Large intestine (tissue), 3 donors: ENCODE results near the gene ZNF280D. TPM values are rescaled to one million over a fixed set of nuclear protein-coding genes. Genes with fewer than 3 reads are reported as not detected.

Experiments used
- DNase-seq, 2 donors: peaks; one replicate each; pipeline versions ENCODE4 v3.0.0 to v3.0.0-alpha.2; 2013
- H3K27ac ChIP-seq: one replicate; pipeline ENCODE4 v1.5.1; 2013; ENCODE audit warnings: low read length
- H3K27me3 ChIP-seq: 2 replicates; pipeline ENCODE4 v1.6.1; 2013; ENCODE audit warnings: low read length; ENCODE audit not compliant: control insufficient read depth, insufficient read depth
- H3K36me3 ChIP-seq: 2 replicates; pipeline ENCODE4 v1.6.1; 2013; ENCODE audit warnings: low read length; ENCODE audit not compliant: control insufficient read depth, insufficient read depth
- H3K4me1 ChIP-seq: one replicate; pipeline ENCODE4 v1.6.1; 2013; ENCODE audit warnings: low read length; ENCODE audit not compliant: control insufficient read depth, insufficient read depth
- H3K4me3 ChIP-seq: one replicate; pipeline ENCODE4 v1.5.1; 2013; ENCODE audit warnings: low read length
- H3K9me3 ChIP-seq: one replicate; pipeline ENCODE4 v1.6.1; 2013; ENCODE audit warnings: mild to moderate bottlenecking, low read depth, low read length, moderate library complexity; ENCODE audit not compliant: control insufficient read depth
- WGBS: methylation state at CpG from one replicate; pipeline ENCODE4 v1.1.5; 2013; ENCODE audit warnings: low lambda C conversion rate; ENCODE audit not compliant: insufficient coverage; 5-methylcytosine and 5-hydroxymethylcytosine counted together
- polyA plus RNA-seq: library from polyadenylated mRNA; unstranded; fragments of 120-200 nt; gene quantifications from one replicate; pipeline ENCODE4 v1.2.1, GENCODE V29; 2013

The ZNF280D gene
- polyA plus RNA-seq, 1 donor = 43.7 TPM

DNA sequence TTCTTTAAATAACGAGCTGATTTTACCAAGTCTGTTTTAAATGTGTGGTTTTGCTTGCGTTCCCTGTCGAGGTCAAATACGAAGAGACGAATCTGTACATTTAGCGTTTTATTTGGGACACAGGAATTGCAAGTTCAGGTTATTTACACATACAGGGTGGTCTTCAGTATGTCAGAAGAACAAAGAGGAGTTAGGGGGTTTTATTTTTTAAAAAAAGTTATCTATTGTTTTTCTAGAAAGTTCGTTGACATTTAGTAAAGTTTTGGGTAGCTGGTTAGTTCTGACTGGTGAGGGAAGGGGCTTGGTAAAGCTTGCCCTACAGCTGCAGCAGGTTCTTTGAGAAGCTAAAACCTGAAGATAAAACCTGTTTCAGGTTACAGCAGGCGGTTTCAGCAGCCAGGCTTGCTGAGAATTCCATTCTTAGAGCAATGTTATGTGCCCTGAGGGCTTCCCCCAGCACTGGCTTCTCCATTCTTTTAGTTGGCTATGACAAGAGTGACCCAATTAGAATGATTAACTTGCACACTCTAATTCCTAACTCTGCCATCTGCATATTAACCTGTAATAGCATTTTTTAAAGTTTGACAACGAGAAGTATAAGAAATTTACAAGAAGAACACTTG, 815 bp upstream of the ZNF280D start:
- H3K36me3 ChIP-seq = no peaks in the 10 kb centered on the region
- H3K9me3 ChIP-seq = peaks cover 4% of the 10 kb centered on the region
- peaks cover 12% of the 10 kb centered on the region for H3K4me1 ChIP-seq
- WGBS = 100% methylated on average over 2 of the region's 9 CpGs
- no peaks in the 10 kb centered on the region for H3K27me3 ChIP-seq
- peak in 1 of 2 donors; percentile 39 for DNase-seq
- H3K27ac ChIP-seq = peak overlapping the region; percentile 83
- peak overlapping the region; percentile 66 for H3K4me3 ChIP-seq

DNA sequence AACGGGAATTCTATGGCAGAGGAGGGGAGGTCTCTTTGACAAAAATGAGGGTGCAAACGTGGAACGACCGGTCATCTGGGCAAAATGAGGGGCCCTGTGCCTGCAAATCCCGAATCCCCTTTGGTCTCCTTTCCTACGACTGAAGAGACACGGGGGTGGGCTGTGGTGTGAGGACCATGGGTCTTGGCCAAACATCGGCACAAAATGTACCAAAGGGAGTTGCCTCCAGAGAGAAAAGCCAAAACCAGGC, 498 bp downstream of the ZNF280D start:
- H3K4me3 ChIP-seq = peak overlapping the region; percentile 66
- H3K9me3 ChIP-seq = peaks cover 4% of the 10 kb centered on the region
- WGBS = no CpG with 5 or more reads among the region's 8 CpGs
- peak overlapping the region; percentile 83 for H3K27ac ChIP-seq
- peaks cover 12% of the 10 kb centered on the region for H3K4me1 ChIP-seq
- no peaks in the 10 kb centered on the region for H3K27me3 ChIP-seq
- DNase-seq = no peak
- no peaks in the 10 kb centered on the region for H3K36me3 ChIP-seq

DNA sequence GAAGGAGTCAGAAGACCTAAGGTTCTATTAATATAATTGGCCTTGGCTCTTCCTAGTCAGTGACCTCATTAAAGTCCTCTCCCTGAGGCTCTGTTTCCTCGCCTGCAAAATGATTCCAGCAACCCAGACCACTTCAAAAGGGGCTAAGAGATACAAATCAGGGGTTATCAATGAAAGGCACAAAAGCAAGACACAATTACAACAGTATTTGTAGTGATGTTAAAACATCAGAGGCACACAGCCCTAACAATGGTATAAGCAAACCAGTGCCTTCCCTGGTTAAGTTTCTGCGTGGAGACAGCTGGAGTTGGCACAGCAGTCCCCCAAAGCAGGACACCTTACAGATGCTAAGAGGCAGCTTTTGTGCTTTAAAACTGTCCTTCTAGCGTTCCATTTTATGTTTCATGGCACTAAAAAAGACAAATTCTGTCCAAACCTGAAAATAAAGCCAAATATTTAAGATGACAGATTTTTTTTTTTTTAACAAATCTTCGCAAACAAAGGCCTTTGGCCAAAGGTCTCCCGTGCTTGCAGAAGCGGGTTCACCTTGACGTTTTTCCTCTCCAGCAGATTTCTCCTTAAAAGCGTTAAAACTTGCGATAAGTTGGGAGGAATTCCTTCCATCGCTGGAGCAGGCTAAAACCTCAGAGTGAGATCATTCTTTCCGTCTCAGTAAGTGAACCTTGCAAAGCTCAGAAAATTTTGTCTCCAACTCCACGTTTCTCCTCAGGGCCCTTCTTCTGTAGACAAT, 999 bp downstream of the ZNF280D start:
- no peaks in the 10 kb centered on the region for H3K27me3 ChIP-seq
- H3K9me3 ChIP-seq = peaks cover 4% of the 10 kb centered on the region
- H3K36me3 ChIP-seq = no peaks in the 10 kb centered on the region
- peak overlapping the region; percentile 66 for H3K4me3 ChIP-seq
- DNase-seq = peak; percentile 10 to 57
- 11% methylated on average over 1 of the region's 12 CpGs for WGBS
- peak overlapping the region; percentile 83 for H3K27ac ChIP-seq
- peaks cover 12% of the 10 kb centered on the region for H3K4me1 ChIP-seq

DNA sequence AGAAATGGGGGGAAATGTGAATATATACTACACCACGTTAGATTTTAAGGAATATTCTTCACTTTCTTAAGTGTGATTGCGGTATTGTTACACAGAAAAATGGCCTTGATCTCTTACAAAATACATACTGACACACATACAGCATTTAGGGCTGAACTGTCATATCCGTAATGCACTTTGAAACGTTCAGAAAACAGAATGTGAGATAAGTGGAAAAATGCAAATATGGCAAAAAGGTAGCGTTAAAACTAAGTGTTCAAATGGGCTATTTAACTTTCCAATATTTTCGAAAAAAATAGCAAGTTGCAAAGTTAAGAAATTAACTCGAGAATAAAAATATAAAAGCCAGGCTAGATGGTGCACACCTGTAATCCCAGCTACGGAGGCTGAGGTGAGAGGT, 1.8 kb downstream of the ZNF280D start:
- WGBS = 74% methylated on average over 5 of the region's 8 CpGs
- Histone ChIP-seq H3K36me3 (no peaks in the 10 kb centered on the region), H3K27me3 (no peaks in the 10 kb centered on the region), H3K4me3 (no peak overlapping the region), H3K9me3 (peaks cover 4% of the 10 kb centered on the region), H3K27ac (peak overlapping the region; percentile 83), H3K4me1 (peaks cover 12% of the 10 kb centered on the region)
- DNase-seq = peak in 1 of 2 donors; percentile 25

- H3K4me1 ChIP-seq = peaks cover 12% of the 10 kb centered on the region
Measured at GRCh38 chr15:56729561-56729960, 3.7 kb downstream of the ZNF280D start.

DNA sequence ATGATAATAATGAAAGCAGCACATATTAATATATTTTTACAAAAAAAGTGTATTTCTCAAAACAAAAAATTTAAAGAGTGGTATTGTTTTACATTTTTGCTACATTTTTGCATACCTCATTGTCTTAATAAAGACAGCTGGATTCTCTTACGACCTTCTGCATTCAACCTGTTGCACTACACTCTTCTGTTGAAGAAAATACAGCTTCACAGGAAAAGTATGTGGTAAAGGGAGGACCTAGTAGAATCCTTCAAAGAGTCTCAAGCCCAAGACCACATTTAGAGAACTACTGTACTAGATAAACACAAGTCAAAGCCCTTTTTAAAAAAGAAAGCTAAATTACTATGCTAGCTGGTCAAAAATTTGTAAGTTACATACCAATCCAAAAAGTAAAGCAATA, 7.9 kb downstream of the ZNF280D start:
- WGBS = no CpG with 5 or more reads among the region's 1 CpG
- peaks cover 3% of the 10 kb centered on the region for H3K36me3 ChIP-seq
- no peak overlapping the region for H3K27ac ChIP-seq
- H3K4me3 ChIP-seq = no peak overlapping the region
- H3K27me3 ChIP-seq = no peaks in the 10 kb centered on the region
- DNase-seq = no peak
- H3K4me1 ChIP-seq = no peaks in the 10 kb centered on the region
- H3K9me3 ChIP-seq = no peaks in the 10 kb centered on the region

More at GRCh38 chr15:56729561-56729960, 3.7 kb downstream of the ZNF280D start:
- H3K9me3 ChIP-seq = peaks cover 4% of the 10 kb centered on the region
- H3K27me3 ChIP-seq = no peaks in the 10 kb centered on the region
- H3K4me3 ChIP-seq = no peak overlapping the region
- no peak for DNase-seq
- peaks cover 3% of the 10 kb centered on the region for H3K36me3 ChIP-seq
- no peak overlapping the region for H3K27ac ChIP-seq
- 86% methylated on average over 2 of the region's 2 CpGs for WGBS

- WGBS = 93% methylated on average over 3 of the region's 3 CpGs
- H3K36me3 ChIP-seq = peaks cover 3% of the 10 kb centered on the region
- no peak overlapping the region for H3K27ac ChIP-seq
- no peaks in the 10 kb centered on the region for H3K4me1 ChIP-seq
- DNase-seq = no peak
- H3K4me3 ChIP-seq = no peak overlapping the region
- no peaks in the 10 kb centered on the region for H3K27me3 ChIP-seq
- H3K9me3 ChIP-seq = no peaks in the 10 kb centered on the region
Measured at GRCh38 chr15:56724232-56724631, 9.1 kb downstream of the ZNF280D start.

GRCh38 chr15:56723787-56724186, 9.5 kb downstream of the ZNF280D start:
- H3K27me3 ChIP-seq = no peaks in the 10 kb centered on the region
- DNase-seq = no peak
- H3K9me3 ChIP-seq = no peaks in the 10 kb centered on the region
- 60% methylated on average over 1 of the region's 4 CpGs for WGBS
- no peak overlapping the region for H3K4me3 ChIP-seq
- H3K36me3 ChIP-seq = peaks cover 3% of the 10 kb centered on the region
- no peaks in the 10 kb centered on the region for H3K4me1 ChIP-seq
- no peak overlapping the region for H3K27ac ChIP-seq

DNA sequence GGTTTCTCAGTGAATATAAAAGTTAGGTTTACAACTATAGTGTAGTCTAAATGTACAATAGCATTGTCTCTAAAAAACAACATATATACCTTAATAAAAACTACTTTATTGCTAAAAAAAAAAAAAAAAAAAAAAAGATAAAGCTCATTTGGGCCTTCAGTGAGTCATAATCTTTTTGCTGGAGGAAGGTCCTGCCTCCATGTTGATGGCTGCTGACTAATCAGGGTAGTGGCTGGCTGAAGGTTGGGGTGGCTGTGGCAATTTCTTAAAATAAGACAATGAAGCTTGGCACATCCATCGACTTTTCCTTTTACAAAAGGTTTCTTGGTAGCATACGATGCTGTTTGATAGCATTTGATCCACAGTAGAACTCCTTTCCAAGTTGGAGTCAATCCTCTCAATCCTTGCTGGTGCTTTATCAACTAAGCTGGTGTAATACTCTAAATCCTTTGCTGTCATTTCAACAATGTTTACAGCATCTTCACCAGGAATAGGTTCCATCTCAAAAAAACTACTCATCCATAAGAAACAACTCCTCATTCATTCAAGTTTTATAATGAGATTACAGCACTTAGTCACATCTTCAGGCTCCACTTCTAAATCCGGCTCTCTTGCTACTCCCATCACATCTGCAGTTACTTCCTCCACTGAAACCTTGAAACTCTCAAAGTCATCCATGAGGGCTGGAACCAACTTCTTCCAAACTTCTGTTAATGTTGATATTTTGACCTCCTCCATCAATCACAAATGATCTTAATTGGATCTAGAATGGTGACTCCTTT, 13.3 kb downstream of the ZNF280D start:
- Histone ChIP-seq H3K36me3 (peaks cover 3% of the 10 kb centered on the region), H3K4me3 (no peak overlapping the region), H3K9me3 (no peaks in the 10 kb centered on the region), H3K4me1 (no peaks in the 10 kb centered on the region), H3K27me3 (no peaks in the 10 kb centered on the region), H3K27ac (no peak overlapping the region)
- DNase-seq = no peak
- 100% methylated on average over 2 of the region's 3 CpGs for WGBS

DNA sequence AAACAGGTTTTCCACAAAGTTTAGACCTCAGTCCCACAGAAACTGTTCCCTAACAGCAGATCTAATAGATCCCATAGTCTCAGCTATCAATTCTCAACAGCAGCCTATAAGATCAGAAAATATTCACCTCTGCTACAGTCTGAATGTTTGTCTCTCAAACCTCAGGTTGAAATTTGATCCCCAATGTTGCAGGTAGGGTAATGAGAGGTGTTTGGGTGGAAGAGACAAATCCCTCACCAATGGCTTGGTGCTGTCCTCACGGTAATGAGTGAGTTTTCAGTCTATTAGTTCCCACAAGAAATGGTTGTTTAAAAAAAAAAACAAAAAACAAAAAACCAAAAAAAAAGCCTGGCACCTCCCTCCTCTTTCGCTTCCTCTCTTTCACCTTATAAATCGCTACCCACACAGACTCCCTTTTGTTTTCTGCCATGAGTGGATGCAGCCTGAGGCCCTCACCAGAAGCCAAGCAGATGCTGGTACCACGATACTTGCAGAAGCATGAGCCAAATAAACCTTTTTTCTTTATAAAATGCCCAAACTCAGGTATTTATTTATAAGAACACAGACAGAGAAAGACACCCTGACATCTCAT, 14.2 kb downstream of the ZNF280D start:
- Histone ChIP-seq H3K27me3 (no peaks in the 10 kb centered on the region), H3K36me3 (no peaks in the 10 kb centered on the region), H3K4me3 (no peak overlapping the region), H3K9me3 (no peaks in the 10 kb centered on the region), H3K4me1 (no peaks in the 10 kb centered on the region), H3K27ac (no peak overlapping the region)
- DNase-seq = no peak
- whole genome bisulfite sequencing = 100% methylated on average over 1 of the region's 4 CpGs
